SKM-1 treated with dmso at 0.1 percent for 144 hours (cell line): ENCODE data around the gene LPAR1.
"Not testable (repeated sequence)": the region's sequence is repeated elsewhere in the genome, so short reads cannot be mapped to it uniquely, and the experiment has no call there.

Source experiments
- DNase-seq: peaks from one replicate; lab custom pipeline; 2025; ENCODE audit not compliant: unreplicated experiment; lab: John Stamatoyannopoulos, UW

LPAR1 gene, protein sequence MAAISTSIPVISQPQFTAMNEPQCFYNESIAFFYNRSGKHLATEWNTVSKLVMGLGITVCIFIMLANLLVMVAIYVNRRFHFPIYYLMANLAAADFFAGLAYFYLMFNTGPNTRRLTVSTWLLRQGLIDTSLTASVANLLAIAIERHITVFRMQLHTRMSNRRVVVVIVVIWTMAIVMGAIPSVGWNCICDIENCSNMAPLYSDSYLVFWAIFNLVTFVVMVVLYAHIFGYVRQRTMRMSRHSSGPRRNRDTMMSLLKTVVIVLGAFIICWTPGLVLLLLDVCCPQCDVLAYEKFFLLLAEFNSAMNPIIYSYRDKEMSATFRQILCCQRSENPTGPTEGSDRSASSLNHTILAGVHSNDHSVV

DNA sequence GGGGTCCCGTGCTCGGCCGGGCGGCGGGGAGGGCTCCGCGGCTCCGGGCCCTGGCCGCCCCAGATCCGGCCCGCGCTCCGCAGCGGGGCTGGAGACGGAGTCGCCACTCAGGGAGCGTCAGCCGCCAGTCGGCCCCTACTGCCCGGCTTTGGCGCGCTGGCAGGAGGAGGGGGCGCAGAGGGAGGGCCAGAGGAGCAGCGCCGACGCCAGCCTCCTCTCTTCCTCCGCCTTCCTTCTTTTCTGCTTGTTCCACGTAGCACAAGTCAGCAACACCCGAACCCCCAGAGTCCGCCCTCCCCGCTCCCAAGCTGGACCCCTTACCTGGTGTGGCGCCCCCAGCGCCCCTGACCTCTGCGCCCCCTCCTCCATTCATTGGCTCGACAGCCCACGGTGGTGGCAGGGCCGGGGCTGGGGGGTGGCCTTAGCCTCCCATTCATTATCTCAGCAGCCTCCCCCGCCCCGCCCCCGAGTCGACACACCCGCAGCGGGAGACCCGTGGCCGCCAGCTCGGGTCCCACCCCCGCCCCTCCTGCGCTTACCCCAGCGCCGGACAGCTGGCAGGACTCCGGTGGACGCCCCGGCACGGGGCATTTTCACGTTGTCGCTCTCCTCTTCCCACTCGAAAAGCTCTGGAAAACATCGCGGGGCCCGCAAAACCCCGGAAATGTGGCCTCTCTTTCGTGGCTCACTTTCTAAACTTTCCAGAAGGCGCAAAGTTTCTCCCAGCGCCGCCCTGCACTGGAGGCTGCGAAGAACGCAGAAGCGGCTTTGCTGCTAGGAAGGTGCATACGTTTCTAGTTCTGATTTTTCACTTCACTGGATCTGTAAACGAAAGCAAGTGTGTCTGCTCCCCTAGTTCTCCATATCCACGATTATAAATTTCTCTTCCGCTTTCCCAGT is at the start of gene LPAR1:
LPAR1 (minus strand) TSS at position 140 of the 900 bp plus-strand sequence. CDS start 66,353 bp downstream, outside the sequence.
- no peak for DNase-seq

DNA sequence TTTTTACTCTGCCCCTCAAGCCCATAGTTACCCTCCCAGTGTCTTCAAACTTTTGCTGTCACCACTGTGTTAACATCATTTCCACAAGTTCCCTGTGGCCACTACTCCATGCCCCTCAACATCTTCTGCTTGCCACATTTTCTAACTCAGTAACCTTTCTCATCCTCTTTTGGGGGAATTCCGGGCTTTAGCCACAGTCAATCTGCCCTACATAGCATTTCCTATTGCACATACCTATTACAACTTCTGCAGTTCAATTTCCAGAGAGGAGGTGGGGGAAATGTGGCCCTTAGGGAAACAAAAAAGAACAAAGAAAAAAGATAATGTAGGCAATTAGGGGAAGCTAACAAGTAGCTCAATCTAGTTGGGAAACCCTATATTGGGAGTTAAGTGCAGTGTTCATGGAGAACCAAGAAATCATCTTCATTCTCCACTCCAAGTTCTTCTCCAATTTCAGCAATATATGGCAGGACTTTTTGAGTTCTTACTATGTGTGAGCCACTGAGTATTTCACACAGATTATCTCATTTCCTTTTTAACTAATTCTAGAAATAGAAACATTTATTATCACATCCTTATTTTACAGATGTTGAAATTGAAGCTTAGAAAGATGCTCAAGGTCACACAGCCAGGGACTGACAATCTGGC is 40.2 kb upstream of the LPAR1 start:
- peak; percentile 38 for DNase-seq

DNA sequence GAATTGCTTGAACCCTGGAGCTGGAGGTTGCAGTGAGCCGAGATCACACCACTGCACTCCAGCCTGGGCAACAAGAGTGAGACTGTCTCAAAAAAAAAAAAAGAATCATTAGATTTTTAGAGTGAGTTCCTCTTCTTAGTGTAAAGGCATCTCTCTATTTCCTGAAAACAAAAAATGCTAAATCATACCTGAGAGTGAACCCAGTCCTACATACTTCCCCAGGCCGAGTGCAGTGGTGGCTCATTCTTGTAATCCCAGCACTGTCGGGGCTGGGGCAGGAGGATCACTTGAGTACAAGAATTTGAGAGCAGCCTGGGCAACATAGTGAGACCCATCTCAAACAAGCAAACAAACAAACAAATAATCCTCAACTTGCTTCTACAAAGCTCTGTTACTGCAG is 38.2 kb upstream of the LPAR1 start:
- DNase-seq, result peak; percentile 33

GRCh38 chr9:111076042-111076441 is 37.8 kb upstream of the LPAR1 start:
- no peak for DNase-seq

DNA sequence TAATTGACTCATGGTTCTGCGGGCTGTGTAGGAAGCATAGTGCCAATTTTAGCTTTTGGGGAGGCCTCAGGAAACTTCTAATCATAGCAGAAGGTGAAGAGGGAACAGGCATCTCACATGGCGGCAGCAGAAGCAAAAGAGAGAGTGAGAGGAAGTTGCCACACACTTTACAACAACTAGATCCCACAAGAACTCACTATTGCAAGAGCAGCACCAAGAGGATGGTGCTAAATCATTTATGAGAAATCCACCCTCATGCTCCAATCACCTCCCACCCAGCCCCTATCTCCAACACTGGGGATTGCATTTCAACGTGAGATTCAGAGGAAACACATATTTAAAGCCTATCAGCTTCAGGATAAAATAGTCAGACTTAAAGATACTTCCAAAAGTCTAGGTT is 36.1 kb upstream of the LPAR1 start:
- peak; percentile 41 for DNase-seq

DNA sequence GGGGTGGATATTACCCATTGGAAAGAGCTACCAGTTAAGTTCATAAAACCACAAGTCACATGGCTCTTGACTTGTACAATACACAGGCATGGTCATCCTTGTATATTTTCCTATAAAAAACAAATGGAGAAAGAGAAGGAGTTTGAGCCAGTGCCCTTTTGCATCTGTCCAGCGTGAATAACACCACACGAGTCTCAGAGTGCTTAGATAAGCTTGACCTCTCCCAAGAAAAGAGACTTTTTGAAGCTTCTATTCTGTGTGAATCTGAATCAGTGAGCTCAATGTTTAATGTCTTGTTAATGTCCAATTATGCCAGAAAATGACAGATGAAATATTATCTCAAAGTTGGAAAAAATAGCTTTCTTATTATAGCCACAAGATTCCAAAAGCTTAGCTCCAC is 30.9 kb upstream of the LPAR1 start:
- DNase-seq, result no peak

DNA sequence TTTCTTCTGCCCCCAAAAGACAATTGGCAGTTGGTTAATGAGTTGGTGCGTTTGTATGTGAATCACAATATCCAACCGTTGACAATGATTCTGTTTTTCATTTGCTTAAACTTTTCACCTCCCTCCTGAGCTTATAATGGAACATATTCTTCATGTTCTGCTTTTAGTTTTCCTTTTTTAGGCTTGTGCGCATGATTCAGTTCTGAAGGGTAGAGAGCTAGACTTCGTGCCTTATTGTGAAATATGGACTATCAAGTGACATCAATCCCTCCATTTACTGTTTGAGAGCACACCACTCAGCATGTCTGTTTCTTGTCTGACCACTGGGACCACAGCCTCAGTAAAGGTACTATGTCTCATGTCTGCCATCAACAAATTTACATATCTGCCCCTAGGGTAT is 30.5 kb upstream of the LPAR1 start:
- peak; percentile 8 for DNase-seq

DNA sequence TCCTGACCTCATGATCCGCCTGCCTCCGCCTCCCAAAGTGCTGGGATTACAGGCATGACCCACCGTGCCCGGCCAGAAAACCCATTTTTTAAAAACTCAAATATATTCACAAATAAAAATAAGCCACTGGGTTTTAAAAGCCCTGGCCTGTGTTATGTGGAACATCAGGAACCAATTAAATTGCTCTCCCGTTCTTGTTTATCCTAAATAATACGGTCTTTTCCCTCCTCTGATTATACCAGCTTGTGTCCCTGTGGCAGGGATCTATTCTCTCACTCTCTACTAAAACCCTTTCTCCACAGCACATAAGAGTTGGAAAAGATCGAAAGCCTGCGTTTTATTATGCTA is 30.1 kb upstream of the LPAR1 start:
- no peak for DNase-seq

- DNase-seq, result no peak
Measured at GRCh38 chr9:111066468-111066867, 28.2 kb upstream of the LPAR1 start.

DNA sequence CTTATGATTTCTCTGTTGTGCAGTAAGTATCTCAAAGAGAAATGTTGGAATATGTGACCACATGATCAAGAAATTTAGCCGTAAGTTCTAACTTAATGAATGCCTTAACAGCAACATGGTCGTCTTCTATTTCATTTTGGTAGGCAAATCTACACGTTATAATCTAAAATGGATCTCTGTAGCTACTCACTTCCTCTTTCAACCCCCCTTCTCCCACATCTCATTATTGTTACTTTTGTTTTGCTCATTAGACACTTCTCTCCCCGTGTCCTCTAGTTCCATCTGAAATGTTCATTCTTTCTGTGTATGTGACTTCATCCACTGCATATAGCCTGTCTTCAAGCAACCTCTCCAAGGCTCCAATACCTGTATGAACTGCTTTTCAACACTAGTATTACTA is 27.1 kb upstream of the LPAR1 start:
- DNase-seq, result no peak

DNA sequence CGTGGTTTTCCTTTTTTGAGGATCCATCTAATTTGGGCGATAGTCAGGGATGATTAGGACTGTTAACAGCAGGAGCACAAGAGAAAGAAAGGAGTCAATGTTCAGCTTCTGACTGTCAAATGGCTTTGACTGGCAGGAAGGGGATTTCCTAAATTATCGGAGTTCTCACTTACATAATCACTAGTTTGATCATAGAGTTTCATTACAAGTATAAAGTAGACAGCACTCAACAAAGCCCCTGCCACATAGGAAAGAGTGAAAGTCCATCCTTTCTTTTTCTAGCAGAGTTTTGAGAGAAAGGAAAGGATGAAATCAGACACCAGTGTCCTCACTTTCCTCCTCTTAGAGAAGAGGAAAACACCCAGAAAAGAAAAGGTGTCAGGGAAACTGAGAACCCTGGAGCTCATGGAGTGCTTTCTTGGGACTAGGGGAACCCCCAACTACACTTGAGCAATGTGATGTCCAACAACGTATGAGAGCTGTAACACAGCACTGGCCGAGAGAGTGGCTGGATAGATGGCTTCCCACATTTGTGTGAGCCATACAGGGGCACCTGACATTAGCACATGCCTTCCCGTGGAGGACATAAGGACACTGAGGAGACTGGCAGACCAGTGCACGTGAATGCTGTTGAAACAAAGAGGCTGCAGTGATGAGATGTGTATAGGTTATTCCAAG is 26.0 kb upstream of the LPAR1 start:
- no peak for DNase-seq

DNA sequence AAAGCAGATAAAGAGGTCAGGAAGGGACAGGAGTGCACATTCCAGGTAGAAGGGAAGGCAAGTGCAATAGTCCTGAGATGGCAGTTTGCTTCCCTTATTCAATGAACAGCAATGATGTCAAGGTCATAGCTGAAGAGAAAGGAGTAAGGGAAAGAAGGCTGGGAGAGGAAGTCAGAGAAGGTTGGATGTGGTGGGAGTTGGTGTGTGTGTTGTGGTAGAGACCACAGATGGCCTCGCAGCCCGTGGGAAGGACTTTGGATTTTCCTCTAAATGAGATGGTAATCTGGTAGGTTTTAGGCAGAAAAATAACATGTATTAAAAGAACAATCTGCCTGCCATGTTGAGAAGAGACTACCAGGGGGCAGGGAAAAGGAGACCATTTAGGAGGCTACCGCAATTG is 25.1 kb upstream of the LPAR1 start:
- no peak for DNase-seq

DNA sequence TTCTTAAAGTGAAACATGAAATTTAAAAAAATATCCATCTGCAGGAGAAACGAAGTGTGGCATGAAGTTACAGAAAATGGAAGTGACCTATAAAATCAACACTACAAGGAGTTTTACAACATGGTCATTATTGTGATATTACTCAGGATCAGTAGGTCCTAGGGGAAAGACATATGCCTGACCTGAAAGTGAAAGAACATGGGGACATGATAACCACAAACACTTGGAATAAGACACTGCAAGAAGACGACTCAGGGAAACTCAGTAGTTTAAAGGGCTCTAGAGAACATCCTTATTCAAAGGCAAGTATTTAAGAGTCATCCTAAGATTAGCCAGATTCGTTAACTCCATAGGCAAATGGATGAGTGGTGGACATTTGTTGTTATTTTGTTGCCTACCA is 19.9 kb upstream of the LPAR1 start:
- DNase-seq, result no peak

GRCh38 chr9:111056538-111056937 is 18.3 kb upstream of the LPAR1 start:
- DNase-seq, result no peak

DNA sequence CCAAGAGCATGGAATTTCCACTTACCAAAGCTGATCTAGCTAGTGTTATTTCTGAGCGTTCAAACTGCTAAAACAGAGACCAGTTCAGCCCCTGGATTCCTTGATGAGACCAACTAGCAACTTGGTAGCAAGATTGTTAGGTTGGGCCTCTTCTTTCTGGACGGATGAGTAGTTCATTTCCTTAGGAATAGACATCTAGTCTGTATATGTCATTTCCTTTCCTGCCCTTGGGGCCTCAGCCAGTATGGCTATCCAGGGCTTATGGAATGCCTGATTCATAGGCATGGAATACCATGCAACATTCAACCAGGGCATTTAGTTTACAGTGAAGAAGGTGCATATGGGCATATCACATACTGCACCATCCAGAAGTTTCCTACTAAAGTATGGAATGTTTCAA is 14.5 kb upstream of the LPAR1 start:
- no peak for DNase-seq

DNA sequence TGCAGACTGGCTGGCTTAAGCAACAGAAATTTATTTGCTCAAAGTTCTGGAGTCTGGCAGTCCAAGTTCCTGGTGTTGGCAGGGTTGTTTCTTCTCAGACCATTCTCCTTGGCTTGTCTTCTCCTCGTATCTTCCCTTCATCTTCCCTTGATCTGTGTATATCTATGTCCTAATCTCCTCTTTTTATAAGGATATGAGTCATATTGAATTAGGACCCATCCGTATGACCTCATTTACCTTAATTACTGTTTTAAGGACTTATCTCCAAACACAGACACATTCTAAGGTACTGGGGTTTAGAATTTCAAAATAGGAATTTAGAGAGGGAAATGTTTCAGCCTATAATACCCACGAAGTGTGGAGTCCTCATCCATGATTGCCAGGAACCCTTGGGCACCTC is 13.1 kb upstream of the LPAR1 start:
- no peak for DNase-seq

GRCh38 chr9:111050819-111051218 is 12.5 kb upstream of the LPAR1 start:
- no peak for DNase-seq

DNA sequence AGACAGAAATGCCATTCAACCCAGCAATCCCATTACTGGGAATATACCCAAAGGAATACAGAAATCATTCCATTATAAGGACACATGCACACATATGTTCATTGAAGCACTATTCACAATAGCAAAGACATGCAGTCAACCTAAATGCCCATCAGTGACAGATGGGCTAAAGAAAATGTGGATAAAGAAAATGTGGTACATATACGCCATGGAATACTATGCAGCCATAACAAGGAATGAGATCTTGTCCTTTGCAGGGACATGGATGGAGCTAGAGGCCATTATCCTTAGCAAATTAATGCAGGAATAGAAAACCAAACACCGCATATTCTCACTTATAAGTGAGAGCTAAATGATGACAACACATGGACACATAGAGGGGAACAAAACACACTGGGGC is 9.0 kb upstream of the LPAR1 start:
- DNase-seq, result not testable (repeated sequence)

GRCh38 chr9:111041902-111042301 is 3.6 kb upstream of the LPAR1 start:
- no peak for DNase-seq

DNA sequence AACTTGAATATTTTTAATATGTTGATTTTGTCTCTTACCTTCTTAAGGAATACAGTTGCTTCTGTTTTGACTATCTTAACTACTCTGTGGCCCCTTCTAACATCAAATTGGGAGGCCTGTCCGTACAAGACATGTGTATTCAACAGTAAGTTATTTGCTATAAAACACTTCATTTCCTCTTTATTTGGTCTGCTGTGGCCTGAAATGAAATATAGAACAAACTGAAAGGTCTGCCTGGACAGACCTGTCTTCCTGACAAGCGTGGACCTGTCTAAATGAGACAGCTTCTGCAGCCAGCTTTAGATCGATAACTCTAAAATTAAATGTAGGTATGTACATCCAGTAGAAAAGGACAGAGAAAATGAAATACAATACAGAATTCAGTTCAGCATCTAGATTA is 2.2 kb upstream of the LPAR1 start:
- no peak for DNase-seq

GRCh38 chr9:111039231-111039906 is 1.1 kb upstream of the LPAR1 start:
- DNase-seq, result no peak
